NB4 (cell line): ENCODE measurements around the gene APOBEC4.

Source experiments
- MYC ChIP-seq: IDR thresholded peaks from 2 replicates; pipeline ENCODE4 v1.6.1; 2011; ENCODE audit warnings: low read depth, low read length
- POLR2A ChIP-seq: IDR thresholded peaks from 2 replicates; pipeline ENCODE4 v1.6.1; 2011; ENCODE audit warnings: mild to moderate bottlenecking; ENCODE audit not compliant: insufficient read length; ENCODE audit errors: extremely low read depth
- TF ChIP-seq, protein P1 (sequence below): IDR thresholded peaks from one replicate; pipeline ENCODE4 v1.5.1; 2012; ENCODE audit warnings: low read depth, low read length

DNA sequence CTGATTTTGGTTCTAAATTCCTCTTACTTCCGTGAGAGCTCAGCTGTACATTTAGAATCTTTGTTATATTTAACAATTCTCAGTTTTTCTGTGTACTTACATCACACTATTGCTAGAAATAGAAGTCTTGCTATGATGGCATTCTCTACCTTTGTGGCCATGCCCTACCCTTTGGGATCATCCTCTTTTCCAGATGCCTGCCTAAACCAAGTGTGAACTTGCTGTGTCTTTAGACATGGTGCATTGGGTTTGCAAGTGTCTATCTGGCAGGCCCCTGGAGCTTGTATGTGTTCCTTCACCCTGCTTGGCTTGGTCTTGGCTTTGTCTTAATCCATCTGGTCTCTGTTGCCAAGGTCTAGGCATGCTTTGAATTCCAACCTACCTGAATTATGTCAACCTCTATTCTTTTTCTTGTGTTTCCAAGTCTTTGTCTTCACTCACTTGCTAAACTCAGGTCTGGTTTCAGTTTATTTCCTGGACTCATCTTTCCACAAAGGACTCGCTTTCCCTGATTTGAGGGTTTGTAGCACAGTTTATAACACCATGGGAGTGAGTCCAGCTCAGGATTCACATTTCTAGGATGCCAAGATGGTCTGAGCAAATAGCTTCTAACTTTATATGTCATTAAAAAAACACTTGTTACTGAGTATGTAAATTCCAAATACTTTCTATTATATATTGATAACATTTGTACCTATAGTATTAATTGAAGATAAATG is 20.6 kb upstream of the APOBEC4 start:
- TF ChIP-seq, protein P1, sequence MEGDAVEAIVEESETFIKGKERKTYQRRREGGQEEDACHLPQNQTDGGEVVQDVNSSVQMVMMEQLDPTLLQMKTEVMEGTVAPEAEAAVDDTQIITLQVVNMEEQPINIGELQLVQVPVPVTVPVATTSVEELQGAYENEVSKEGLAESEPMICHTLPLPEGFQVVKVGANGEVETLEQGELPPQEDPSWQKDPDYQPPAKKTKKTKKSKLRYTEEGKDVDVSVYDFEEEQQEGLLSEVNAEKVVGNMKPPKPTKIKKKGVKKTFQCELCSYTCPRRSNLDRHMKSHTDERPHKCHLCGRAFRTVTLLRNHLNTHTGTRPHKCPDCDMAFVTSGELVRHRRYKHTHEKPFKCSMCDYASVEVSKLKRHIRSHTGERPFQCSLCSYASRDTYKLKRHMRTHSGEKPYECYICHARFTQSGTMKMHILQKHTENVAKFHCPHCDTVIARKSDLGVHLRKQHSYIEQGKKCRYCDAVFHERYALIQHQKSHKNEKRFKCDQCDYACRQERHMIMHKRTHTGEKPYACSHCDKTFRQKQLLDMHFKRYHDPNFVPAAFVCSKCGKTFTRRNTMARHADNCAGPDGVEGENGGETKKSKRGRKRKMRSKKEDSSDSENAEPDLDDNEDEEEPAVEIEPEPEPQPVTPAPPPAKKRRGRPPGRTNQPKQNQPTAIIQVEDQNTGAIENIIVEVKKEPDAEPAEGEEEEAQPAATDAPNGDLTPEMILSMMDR: no peak
- TF ChIP-seq MYC (no peak), POLR2A (no peak)
